Heart left ventricle (tissue), 13 donors: ENCODE measurements around the gene EIF3A.

Source experiments
- POLR2A ChIP-seq, 2 donors: fragments of 450-650 bp; IDR thresholded peaks; one replicate each; pipeline ENCODE4 v1.6.1; 2017; ENCODE audit warnings: antibody characterized with exemption in 2 of 2, mild to moderate bottlenecking in 2 of 2, moderate library complexity in 2 of 2
- TF ChIP-seq, protein P1 (sequence below), 12 donors: fragments of 200-600 bp; sonication (generic) in 4 of 12; IDR thresholded peaks; one replicate each; pipeline versions ENCODE4 v1.5.0 to v1.8.0; 2018 to 2022; ENCODE audit warnings: antibody characterized with exemption in 12 of 12, mild to moderate bottlenecking in 5 of 12
- donor health status: ischemic (EF 13 %, LVEDD 7.1; RV severe dilation, severe dysfunction).
- donor health status: DM: no; HTN: yes; CAD: no.
- donor health status: DM: no; HTN: no; CAD: no.
- donor health status: ischemic (EF 25% LVEDD 6.9; RV normal size, moderate dysfunction).
- donor health status: ischemic (EF 25% LVEDD 5.7; RV mildly dilated, moderate dysfunction).
- donor health status: ischemic (EF 35%, LVEDD 5.7; RV mildly dilated, moderate dysfunction).
- donor health status: nonischemic (EF 11% LVEDD 7.7; RV severe dilation, severe dysfunction).
- donor health status: DM: yes; HTN: yes; CAD: no.
- donor health status: PGD.
- donor health status: ischemic (EF 29% LVEDD 5.4; RV normal size, mild dysfunction).
- donor health status: nonischemic (EF 23%, LVEDD 6.1; RV moderate dilation, normal function).

- TF ChIP-seq, protein P1, sequence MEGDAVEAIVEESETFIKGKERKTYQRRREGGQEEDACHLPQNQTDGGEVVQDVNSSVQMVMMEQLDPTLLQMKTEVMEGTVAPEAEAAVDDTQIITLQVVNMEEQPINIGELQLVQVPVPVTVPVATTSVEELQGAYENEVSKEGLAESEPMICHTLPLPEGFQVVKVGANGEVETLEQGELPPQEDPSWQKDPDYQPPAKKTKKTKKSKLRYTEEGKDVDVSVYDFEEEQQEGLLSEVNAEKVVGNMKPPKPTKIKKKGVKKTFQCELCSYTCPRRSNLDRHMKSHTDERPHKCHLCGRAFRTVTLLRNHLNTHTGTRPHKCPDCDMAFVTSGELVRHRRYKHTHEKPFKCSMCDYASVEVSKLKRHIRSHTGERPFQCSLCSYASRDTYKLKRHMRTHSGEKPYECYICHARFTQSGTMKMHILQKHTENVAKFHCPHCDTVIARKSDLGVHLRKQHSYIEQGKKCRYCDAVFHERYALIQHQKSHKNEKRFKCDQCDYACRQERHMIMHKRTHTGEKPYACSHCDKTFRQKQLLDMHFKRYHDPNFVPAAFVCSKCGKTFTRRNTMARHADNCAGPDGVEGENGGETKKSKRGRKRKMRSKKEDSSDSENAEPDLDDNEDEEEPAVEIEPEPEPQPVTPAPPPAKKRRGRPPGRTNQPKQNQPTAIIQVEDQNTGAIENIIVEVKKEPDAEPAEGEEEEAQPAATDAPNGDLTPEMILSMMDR (IDR thresholded peaks at IDR 0.05), result no peak
- no peak for TF ChIP-seq POLR2A (IDR thresholded peaks at IDR 0.05)
These were observed 22.8 kb upstream of the EIF3A start for GRCh38 chr10:119103241-119103902.
